K562 (cell line): ENCODE data around the gene GNG7. TPM values are rescaled to one million over a fixed set of nuclear protein-coding genes. Genes with fewer than 3 reads are reported as not detected.
A peak's percentile ranks its signal among the peaks of the same experiment; 100 is the strongest.

Experiments used
- KDM2B ChIP-seq: fragments of 250-450 bp; sonication (Bioruptor Pico); IDR thresholded peaks from 2 replicates; pipeline ENCODE4 v1.8.0; 2021; ENCODE audit warnings: mild to moderate bottlenecking, moderate library complexity
- KDM5B ChIP-seq: fragments of 200-600 bp; sonication (generic); IDR thresholded peaks from 2 replicates; pipeline ENCODE4 v1.6.1; 2012; ENCODE audit warnings: low read depth, mild to moderate bottlenecking, moderate library complexity, low read length, control low read depth, inconsistent platforms; ENCODE audit not compliant: insufficient replicate concordance
- MAZ ChIP-seq, 2 experiments: fragments of 450-650 bp in 1 of 2; sonication (generic) in 1 of 2; formaldehyde crosslinking; IDR thresholded peaks in 1 of 2; conservative IDR thresholded peaks in 1 of 2; 2 replicates each; pipeline versions ENCODE4 v1.4.0 to v1.5.0; 2020; ENCODE audit warnings: mild to moderate bottlenecking in 1 of 2, missing genetic modification reagents in 1 of 2
- PHB2 ChIP-seq: fragments of 450-650 bp; IDR thresholded peaks from 2 replicates; pipeline ENCODE4 v1.6.1; 2017; ENCODE audit warnings: low read depth
- polyA plus RNA-seq, 8 experiments: library from polyadenylated mRNA; depleted of rRNA in 4 of 8; stranded (reverse) in 5 of 8; unstranded in 3 of 8; fragments of >200 nt; fragmentation: Nextera tagmentation in 2 of 8; fragmentation: Illumina TruSeq in 1 of 8; extraction: Ambion mirVana in 2 of 8; extraction: Trizol in 1 of 8; gene quantifications; 2 replicates each; pipeline versions ENCODE4 v1.2.1 to v1.2.3, GENCODE V29; 2011 to 2014; ENCODE audit warnings: inconsistent platforms in 1 of 8, missing spikeins in 1 of 8
- total RNA-seq, 7 experiments: library from RNA; depleted of rRNA in 6 of 7; stranded (reverse); fragments of >200 nt in 6 of 7; fragmentation: Illumina TruSeq in 2 of 7; extraction: Trizol in 2 of 7; gene quantifications; 2 replicates each; pipeline versions ENCODE4 v1.2.1 to v1.2.3, GENCODE V29; 2011 to 2021; ENCODE audit warnings: low replicate concordance in 1 of 7
- TF ChIP-seq, protein P1 (sequence below): fragments of 150-350 bp; IDR thresholded peaks from 2 replicates; pipeline ENCODE4 v1.6.1; 2014; ENCODE audit warnings: low read depth, mild to moderate bottlenecking, low read length, borderline replicate concordance
- TF ChIP-seq, protein P2 (sequence below): fragments of 250-450 bp; sonication (Bioruptor Pico); IDR thresholded peaks from 2 replicates; pipeline ENCODE4 v1.5.0; 2020; ENCODE audit warnings: mild to moderate bottlenecking
- TF ChIP-seq, protein P3 (sequence below): fragments of 450-650 bp; IDR thresholded peaks from 2 replicates; pipeline ENCODE4 v1.6.1; 2016; ENCODE audit warnings: antibody characterized with exemption
- TF ChIP-seq, protein P4 (sequence below): sonication (generic); formaldehyde crosslinking; IDR thresholded peaks from 2 replicates; pipeline ENCODE4 v1.8.1; 2022; ENCODE audit warnings: missing genetic modification reagents
- TF ChIP-seq, protein P5 (sequence below), 2 experiments: fragments of 450-650 bp in 1 of 2; sonication (generic) in 1 of 2; formaldehyde crosslinking in 1 of 2; IDR thresholded peaks; 2 replicates each; pipeline versions ENCODE4 v1.7.1 to v1.9.0; 2016 to 2022; ENCODE audit warnings: inconsistent platforms in 1 of 2, mild to moderate bottlenecking in 1 of 2, missing genetic modification reagents in 1 of 2

GNG7 gene
- total and polyA plus RNA-seq, 9 of the 15 experiments (the other 6 are each of a cell fraction or from before 2014, with no cell fraction given): 0.01 to 0.20 (median 0.06) TPM; not detected in 1

DNA sequence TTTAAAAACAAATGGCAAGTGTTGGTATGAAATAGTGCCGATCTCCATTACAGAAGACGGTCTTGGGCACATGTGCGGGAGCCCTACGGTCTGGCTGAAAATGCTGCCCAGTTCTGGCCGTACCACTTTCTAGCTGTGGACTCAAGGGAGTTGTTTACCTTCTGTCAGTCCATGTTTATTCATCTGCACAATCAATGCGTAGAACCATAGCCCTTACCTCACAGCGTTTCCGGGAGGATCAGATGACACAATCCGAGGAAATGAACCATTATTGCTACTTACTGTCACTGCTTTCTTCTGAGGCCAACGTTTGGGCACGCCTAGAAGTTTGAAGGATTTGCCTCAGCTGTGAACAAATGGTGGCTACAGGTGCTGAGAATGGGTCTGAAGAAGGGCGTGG is 195.4 kb downstream of the GNG7 start (continued):
- TF ChIP-seq, protein P1, sequence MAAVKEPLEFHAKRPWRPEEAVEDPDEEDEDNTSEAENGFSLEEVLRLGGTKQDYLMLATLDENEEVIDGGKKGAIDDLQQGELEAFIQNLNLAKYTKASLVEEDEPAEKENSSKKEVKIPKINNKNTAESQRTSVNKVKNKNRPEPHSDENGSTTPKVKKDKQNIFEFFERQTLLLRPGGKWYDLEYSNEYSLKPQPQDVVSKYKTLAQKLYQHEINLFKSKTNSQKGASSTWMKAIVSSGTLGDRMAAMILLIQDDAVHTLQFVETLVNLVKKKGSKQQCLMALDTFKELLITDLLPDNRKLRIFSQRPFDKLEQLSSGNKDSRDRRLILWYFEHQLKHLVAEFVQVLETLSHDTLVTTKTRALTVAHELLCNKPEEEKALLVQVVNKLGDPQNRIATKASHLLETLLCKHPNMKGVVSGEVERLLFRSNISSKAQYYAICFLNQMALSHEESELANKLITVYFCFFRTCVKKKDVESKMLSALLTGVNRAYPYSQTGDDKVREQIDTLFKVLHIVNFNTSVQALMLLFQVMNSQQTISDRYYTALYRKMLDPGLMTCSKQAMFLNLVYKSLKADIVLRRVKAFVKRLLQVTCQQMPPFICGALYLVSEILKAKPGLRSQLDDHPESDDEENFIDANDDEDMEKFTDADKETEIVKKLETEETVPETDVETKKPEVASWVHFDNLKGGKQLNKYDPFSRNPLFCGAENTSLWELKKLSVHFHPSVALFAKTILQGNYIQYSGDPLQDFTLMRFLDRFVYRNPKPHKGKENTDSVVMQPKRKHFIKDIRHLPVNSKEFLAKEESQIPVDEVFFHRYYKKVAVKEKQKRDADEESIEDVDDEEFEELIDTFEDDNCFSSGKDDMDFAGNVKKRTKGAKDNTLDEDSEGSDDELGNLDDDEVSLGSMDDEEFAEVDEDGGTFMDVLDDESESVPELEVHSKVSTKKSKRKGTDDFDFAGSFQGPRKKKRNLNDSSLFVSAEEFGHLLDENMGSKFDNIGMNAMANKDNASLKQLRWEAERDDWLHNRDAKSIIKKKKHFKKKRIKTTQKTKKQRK: no peak
- TF ChIP-seq, protein P2, sequence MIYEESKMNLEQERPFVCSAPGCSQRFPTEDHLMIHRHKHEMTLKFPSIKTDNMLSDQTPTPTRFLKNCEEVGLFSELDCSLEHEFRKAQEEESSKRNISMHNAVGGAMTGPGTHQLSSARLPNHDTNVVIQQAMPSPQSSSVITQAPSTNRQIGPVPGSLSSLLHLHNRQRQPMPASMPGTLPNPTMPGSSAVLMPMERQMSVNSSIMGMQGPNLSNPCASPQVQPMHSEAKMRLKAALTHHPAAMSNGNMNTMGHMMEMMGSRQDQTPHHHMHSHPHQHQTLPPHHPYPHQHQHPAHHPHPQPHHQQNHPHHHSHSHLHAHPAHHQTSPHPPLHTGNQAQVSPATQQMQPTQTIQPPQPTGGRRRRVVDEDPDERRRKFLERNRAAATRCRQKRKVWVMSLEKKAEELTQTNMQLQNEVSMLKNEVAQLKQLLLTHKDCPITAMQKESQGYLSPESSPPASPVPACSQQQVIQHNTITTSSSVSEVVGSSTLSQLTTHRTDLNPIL: no peak
- TF ChIP-seq, protein P3, sequence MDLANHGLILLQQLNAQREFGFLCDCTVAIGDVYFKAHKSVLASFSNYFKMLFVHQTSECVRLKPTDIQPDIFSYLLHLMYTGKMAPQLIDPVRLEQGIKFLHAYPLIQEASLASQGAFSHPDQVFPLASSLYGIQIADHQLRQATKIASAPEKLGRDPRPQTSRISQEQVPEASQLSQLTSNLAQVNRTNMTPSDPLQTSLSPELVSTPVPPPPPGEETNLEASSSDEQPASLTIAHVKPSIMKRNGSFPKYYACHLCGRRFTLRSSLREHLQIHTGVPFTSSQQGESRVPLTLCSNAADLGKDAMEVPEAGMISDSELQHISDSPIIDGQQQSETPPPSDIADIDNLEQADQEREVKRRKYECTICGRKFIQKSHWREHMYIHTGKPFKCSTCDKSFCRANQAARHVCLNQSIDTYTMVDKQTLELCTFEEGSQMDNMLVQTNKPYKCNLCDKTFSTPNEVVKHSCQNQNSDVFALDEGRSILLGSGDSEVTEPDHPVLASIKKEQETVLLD: no peak
- TF ChIP-seq, protein P4, sequence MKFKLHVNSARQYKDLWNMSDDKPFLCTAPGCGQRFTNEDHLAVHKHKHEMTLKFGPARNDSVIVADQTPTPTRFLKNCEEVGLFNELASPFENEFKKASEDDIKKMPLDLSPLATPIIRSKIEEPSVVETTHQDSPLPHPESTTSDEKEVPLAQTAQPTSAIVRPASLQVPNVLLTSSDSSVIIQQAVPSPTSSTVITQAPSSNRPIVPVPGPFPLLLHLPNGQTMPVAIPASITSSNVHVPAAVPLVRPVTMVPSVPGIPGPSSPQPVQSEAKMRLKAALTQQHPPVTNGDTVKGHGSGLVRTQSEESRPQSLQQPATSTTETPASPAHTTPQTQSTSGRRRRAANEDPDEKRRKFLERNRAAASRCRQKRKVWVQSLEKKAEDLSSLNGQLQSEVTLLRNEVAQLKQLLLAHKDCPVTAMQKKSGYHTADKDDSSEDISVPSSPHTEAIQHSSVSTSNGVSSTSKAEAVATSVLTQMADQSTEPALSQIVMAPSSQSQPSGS (CRISPR knock-in tag): no peak
- TF ChIP-seq KDM5B (no peak), KDM2B (CRISPR knock-in tag) (no peak), PHB2 (no peak), MAZ (CRISPR knock-in tag; conservative IDR thresholded peaks at IDR 0.05 in 1 of 2, IDR thresholded peaks at IDR 0.05 in 1 of 2) (0 out of 4 replicates have a peak, but pooled peaks of 1 of the 2 experiments have one; percentile 23)
- TF ChIP-seq, protein P5, sequence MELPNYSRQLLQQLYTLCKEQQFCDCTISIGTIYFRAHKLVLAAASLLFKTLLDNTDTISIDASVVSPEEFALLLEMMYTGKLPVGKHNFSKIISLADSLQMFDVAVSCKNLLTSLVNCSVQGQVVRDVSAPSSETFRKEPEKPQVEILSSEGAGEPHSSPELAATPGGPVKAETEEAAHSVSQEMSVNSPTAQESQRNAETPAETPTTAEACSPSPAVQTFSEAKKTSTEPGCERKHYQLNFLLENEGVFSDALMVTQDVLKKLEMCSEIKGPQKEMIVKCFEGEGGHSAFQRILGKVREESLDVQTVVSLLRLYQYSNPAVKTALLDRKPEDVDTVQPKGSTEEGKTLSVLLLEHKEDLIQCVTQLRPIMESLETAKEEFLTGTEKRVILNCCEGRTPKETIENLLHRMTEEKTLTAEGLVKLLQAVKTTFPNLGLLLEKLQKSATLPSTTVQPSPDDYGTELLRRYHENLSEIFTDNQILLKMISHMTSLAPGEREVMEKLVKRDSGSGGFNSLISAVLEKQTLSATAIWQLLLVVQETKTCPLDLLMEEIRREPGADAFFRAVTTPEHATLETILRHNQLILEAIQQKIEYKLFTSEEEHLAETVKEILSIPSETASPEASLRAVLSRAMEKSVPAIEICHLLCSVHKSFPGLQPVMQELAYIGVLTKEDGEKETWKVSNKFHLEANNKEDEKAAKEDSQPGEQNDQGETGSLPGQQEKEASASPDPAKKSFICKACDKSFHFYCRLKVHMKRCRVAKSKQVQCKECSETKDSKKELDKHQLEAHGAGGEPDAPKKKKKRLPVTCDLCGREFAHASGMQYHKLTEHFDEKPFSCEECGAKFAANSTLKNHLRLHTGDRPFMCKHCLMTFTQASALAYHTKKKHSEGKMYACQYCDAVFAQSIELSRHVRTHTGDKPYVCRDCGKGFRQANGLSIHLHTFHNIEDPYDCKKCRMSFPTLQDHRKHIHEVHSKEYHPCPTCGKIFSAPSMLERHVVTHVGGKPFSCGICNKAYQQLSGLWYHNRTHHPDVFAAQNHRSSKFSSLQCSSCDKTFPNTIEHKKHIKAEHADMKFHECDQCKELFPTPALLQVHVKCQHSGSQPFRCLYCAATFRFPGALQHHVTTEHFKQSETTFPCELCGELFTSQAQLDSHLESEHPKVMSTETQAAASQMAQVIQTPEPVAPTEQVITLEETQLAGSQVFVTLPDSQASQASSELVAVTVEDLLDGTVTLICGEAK (IDR thresholded peaks at IDR 0.05): 0 out of 2 replicates have a peak, but pooled peaks have one; percentile 38
- TF ChIP-seq, protein P5 (CRISPR knock-in tag; IDR thresholded peaks at IDR 0.05): no peak
